ENCODE measurements around the gene SMAD3.

SMAD3 gene

DNA sequence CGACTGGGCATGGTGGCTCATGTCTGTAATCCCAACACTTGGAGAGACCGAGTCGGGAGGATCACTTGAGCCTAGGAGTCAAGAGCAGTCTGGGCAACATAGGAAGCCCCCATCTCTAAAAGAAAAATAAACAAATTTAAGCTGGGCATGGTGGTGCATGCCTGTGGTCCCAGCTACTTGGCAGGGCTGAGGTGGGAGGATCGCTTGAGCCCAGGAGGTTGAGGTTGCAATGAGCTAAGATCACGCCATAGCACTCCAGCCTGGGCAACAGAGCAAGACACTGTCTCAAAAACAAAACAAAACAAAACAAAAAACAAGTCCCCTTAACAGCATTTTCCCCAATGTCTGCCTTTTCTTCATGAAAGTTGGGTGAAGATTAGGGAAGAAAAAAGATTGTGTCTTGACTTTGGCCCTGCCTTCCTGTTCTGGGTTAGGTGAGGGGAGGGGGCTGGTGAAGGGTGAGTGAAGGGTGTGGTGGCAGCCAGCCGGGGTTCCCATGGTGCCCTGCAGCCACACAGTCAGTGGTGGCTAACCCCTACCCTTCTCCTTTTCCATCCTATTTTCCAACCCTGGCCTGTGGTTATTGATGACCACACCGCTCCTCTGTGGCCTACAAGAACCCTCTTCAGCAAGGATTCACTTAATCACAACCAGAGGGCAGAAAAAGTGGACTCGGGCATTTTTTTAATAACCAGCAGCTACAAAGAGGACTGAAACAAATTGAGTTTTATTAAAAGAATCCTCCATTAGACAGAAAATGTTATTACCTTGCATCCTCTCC lies 28.4 kb upstream of the SMAD3 start:
- DNase-seq, result no peak

DNA sequence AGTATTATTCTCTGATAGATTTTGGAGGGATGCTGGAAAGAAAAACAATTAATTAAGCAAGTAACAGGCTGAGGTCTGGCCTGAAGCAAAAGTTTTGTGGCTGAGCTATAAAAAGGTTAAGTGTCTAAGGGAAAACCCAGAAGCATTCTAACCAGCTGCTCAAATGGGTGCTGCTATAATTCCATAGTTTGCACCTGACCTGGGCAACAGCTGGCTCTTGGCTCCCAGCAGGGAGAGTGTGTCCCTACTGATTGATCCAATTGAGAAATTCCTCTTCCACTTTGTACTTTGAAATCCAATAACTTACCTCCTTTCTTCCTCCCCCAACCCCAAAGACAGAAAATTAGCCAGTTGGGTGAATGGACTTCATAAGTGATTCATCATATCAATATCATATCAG lies 27.7 kb upstream of the SMAD3 start:
- no peak for DNase-seq

GRCh38 chr15:67038736-67039135 lies 26.7 kb upstream of the SMAD3 start:
- no peak for DNase-seq

DNA sequence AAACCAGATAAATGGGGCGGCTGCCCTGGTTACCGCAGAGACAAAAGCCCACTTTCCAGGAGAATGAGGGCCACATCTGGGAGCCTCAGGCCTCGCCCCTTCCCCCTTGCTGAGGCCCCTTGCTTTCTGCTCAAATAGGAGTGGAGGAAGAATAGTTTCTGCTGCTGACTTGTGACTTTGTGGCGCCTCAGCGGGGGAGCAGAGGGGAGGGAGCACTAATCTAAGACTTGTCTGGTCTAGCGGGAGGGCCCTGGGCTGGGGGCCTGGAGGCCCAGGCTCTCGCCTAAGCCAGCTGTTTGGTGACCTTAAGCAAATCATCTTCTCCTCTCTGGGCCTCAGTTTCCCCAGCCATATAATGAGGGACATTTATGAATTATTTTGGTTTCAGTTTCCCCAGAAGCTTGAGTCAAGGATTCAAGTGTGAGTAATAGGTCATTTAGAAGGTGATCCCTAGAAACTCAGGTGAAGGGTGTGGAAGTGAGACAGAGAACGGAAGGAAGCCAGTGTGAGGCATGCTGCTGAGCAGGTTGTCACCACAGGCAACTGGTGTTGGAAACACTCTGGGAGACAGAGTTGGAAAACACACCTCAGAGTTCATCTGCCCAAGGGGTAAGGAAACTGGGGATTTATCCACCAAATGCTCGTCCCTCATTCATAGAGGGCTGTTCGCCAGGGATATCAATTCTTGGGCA lies 25.9 kb upstream of the SMAD3 start:
- no peak for DNase-seq

GRCh38 chr15:67040277-67040676 lies 25.1 kb upstream of the SMAD3 start:
- DNase-seq, result no peak

- DNase-seq, result peak; percentile 29
Observed at GRCh38 chr15:67042551-67043142, 22.8 kb upstream of the SMAD3 start.

DNA sequence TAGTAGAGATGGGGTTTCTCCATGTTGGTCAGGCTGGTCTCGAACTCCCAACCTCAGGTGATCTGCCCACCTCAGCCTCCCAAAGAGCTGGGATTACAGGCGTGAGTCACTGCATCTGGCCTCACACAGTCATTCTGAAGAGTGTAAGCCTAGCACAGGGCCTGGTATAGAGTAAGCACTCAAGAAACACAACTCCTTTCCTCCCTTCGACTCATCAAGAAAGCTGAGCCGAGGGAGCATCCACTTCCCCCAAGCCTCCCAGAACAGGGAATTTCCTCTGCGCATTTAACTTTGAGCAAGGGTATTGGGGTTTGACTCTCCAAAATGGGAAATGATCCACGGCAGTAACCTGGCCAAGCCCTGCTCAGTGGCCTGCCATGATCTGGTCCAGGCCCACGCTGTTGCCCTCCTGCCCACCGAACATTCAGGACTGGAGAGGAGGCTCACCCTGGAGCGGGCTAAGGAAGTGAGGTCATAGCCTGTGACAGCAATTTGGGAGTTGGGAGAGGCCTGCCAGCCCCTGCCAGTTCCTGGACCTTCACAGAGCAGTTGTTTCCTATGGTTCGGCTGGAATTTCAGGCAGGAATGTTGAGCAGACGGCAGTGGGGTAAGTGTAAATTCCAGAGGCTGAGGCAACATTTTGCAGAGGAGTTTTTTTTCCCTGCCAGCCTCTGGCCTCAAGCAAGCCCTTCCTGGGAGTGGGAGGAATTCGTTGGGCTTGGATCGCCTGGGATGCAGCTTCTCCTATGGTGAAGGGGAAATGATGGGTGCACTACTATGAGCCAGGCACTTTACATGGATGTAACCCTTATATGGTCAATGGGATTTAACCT lies 21.2 kb upstream of the SMAD3 start:
- no peak for DNase-seq

GRCh38 chr15:67047149-67047661 lies 18.2 kb upstream of the SMAD3 start:
- DNase-seq, result no peak

GRCh38 chr15:67048281-67049279 lies 16.8 kb upstream of the SMAD3 start:
- peak; percentile 25 for DNase-seq

GRCh38 chr15:67049351-67050044 lies 15.9 kb upstream of the SMAD3 start:
- DNase-seq, result no peak

DNA sequence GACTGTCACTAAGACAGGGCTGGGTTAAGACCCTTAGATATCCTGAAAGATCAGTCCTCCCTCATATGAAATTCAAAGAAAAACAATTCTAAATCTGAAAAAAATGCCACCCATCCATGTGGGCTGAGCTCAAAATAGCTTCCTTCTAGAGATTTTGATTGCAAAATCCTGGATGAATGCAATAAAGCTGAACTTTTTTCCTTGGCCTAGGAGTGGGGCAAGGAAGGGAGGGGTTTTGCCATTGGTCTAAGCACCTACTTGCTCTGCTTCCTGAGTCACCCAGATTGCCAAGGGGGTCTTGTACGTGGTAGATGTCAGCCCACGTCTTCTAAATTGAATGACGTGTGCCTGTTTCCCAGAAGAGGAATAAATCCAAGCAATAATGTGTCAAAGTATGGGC lies 15.3 kb upstream of the SMAD3 start:
- DNase-seq, result peak; percentile 22

GRCh38 chr15:67050522-67051087 lies 14.8 kb upstream of the SMAD3 start:
- DNase-seq, result no peak

- DNase-seq, result no peak
Observed at GRCh38 chr15:67051088-67052045, 14.0 kb upstream of the SMAD3 start.

DNA sequence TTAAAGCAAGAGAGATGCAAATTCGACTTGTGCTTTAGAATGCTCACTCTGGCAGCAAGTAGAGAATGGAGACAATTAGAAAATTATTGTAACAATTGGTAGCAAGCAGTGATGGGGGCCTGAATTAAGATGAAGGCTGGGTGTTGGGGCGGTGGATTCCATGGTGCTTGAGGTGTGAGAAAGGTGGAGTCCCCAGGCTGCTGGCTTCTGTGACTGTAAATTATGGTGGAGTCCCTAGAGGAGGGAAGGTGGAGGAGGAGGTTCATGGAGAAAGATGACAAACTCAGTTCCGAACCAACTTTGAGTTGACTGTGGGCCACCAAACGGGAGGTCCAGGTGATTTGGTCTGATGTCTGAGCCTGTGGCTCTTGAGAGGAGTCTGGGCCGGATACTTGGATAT lies 10.7 kb upstream of the SMAD3 start:
- no peak for DNase-seq

GRCh38 chr15:67059127-67059553 lies 6.3 kb upstream of the SMAD3 start:
- no peak for DNase-seq

DNA sequence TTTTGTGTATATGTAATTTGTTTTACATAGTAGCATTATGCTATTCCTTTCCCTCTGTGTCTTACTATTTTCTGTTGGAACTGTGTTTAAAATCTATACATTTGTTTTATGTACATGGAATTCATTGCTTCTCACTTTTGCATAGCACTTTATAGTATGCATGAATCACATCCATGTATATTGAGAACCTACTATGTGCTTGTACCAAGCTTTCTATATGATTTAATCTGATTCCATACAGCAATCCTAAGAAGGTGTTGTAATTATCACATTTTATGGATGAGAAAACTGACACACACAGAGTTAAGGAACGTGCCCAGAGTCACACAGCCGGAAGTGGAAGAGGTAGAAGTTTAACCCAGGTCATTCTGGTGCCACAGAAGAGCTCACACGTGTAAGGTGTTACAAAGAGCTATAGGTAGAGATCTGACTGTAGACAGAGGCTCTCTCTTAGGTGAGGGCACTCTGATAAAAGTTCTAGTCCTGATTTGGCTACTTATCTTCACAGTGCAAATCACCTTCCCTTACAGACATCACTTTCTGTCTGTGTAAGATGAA lies 3.5 kb upstream of the SMAD3 start:
- no peak for DNase-seq

DNA sequence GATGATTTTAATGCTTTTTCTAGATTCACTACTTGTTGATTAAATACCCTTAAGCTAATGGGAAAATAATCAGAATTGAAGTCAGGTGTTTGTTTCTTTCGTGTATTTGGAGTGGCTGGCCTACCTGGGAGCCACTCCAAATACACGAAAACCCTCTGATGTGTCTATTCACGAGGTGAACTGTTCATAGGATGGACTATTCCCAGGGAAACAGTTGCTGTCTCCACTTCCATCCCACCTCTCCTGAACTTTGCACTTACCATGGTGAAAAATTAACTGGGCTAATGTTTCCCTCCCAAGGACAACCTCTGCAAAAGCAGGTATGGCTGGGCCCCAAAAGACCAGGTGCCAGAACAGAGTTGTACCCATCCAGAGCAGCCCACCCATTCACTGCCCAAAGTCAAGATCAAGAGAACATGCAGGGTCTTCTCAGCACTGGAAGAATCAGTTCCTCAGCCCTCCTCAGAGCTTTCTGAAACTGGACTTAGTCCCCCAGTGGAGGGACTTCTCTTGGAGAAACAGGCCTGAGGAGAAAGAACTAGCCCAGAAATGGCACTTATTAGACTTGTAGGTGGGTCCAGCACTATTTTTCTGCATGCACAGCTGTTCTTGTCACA lies 2.9 kb upstream of the SMAD3 start:
- DNase-seq, result no peak

All from MV-4-11 (cell line).